HG02973 (cell line): Measurements from ENCODE around the gene HPX.
A peak's percentile ranks its signal among the peaks of the same experiment; 100 is the strongest.

Source experiments
- ATAC-seq: cut with Tn5 transposase; IDR thresholded peaks from one replicate; pipeline ENCODE4 v1.9.1; 2021; ENCODE audit warnings: moderate library complexity; ENCODE audit not compliant: unreplicated experiment

HPX gene

GRCh38 chr11:6468712-6469495 is 28.1 kb upstream of the HPX start:
- peak; percentile 68 for ATAC-seq

DNA sequence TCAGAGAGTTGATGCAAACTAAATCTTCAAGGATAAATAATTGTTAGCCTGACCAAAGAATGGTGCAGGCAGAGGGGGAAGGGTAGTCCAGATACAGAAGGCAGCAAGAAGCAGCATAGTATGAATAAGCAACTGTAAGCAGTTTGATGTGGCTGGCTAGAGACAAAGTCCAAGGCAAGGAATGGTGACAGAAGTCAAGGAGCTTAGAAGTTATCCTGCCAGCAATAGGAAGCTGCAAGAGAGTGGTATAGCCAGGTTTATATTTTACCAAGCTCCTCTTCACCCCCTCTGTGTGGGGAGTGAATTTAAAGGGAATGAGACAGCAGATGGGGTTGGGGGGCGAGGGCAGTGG is 18.3 kb upstream of the HPX start:
- no peak for ATAC-seq

DNA sequence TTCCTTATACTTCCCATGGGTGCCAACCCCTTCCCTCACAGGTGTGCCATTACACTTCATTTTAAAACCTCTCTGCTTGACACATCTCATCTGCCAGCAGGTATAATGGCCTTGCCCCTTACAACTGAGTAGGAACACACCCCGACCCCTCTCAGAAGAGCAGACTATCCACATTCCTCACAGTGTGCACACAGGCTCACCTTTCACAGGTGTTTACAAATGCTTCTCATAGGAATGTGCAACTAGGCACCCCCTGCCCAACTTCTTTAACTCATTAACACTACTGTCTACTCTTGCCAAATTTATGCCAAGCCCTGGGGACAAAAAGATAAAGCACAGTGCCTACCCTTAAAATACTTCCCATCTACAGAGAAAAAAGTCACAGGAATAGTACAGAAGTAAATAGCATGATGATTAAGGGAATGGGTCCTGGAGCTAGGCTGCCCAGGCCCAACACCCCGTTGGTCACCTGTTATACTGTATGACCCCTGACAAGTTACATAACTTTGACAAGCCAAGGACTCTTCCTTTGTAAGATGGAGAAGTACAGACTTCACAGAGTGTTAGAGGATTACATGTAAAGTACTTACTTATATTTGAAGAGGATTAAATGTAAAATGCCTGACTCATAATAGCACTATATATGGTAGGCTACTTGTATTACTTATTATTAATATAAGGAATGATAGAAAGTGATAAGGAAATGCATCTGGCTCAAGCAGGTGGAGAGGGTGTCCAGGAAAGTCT is 17.7 kb upstream of the HPX start:
- ATAC-seq, result no peak

DNA sequence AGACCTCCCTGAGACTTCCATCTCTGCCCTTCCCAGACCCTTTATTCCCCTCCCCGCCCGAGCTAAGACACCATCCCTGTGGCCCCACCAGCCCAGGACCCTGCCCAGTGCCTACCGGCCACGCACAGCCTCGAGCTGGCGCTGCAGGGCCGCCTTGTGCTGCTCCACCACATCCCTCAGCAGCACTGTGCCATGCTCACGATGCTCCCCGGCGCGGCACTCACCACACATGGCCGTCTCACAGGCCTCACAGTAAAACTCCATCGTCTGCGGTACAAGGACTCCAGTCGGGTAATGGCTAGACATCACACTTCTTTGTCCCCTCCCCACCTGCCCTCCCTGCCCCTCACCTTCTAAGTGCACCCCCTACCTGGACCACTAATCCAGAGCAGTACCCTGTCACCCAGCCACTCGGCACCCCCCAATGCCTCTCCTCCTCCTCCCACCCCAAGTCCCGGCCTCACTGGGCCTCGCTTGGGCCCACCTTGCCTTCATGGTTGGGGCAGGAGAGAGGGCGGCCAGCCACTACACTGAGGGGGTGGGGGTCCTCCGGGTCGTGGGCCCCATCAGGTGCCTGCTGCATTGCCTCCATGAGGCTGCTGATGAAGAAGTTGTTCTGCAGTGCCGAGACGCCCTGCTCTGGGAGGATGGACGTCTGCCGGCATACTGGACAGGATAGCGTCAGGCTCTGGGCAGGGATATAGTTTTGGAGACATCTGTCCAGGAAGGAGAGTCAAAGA is 17.0 kb upstream of the HPX start:
- no peak for ATAC-seq

DNA sequence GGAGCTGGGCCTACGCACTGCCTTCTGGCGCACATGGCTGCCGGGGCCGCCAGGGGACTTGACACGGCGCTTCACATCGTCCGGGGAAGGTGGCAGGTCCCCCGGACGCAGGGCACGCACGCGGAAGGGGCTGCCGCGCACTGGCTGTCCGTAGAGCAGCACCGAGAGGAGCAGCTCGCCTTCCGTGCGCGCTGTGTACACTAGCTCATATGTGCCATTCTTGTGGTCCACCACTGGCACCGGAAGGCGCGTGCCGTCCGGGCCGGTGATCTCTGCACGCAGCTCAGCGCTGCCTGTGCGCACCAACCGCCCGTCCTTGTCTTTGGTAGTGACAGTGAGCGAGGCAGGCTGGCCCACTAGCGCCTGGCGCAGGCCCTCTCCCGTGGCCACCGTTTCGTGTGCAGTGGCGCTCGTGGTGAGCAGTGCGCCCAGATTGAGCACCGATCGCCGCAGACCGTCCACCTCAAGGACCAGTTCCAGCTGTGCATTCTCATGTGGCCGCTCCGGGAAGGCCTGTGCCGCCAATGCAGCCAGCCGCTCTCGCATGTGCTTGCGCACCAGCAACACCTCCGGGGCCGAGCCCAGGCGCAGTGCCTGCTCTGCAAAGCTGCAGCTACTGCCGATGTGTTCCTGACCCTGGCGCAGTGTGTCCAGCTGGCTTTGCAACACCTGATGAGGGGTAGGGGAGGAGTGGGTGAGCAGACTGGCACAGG is 15.7 kb upstream of the HPX start:
- ATAC-seq, result no peak

- no peak for ATAC-seq
These were observed 14.3 kb upstream of the HPX start for GRCh38 chr11:6455070-6455469.

DNA sequence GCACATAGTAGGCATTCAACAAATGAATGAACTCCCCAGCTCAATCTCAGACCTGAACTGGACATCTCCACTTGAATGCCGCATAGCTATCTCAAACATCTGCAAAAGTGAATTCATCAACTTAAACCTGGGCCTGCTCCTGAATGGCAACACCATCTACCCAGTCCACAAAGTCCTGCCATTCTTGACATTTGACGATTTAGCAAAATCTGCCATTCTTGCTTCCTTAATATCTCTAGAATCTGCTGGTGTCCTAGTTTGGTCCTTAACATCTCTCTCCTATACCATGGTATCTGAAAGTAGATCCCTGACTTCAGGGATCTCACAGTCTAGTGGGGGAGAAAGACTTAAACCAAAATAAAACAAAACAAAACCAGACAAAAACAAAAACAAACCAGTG is 12.4 kb upstream of the HPX start:
- no peak for ATAC-seq

DNA sequence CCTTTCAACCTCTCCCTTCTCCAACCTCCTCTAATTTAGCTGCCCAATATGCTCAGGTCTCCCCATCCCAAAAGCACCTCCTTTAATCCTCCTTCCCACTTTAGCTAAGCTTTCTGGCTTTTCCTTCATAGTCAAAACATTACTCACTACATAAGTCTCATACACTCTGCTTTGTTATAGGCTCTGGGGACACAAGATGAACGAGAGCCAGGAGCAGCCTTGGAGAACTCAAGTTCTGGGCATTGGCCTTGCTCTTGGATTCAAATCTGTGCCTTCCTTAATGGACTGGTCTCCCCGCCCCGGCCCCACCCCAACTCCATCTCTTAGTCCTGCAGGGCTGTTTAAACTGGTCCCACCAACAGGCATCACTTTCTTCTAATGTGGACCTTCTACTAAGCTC is 11.4 kb upstream of the HPX start:
- no peak for ATAC-seq

DNA sequence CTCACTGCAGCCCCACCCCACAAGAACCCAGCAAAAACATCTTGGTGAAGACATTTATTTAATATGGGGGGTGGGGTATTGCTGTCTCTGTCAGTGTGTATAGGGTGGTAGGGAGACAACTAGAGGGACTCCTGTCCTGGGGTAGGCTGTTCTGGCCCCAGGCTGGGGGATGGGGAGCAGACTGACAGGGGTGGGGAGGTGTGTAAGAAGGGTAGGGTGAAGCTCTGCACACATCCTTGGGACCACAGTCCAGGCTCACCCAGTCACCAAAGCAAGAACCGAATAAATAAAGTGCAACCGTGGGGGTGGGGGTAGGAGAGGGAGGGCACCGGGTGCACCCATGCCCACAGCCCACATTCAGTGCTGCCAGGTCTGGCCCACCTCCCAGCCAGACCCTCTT is 7.8 kb upstream of the HPX start:
- ATAC-seq, result no peak

GRCh38 chr11:6443269-6444003 is 2.6 kb upstream of the HPX start:
- ATAC-seq, result peak; percentile 68

DNA sequence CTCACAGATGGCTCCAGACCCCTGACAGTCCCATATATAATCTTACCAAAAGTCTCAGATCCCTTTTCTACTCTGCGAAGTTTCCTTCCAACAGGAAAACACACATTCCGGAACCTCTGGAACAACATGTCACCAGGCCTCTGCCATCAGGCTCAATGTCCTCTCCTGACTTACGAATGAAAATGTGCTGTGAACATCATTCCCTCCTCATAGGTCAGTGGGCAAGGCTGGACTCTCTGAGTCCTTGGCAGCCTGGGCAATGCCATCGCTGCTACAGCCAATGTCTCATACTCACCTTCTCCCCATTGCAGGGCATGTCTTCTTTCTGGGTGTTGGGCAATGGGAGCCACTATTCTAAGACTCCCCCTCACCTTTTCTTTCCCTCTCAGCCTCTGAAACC is 1.7 kb upstream of the HPX start:
- ATAC-seq, result no peak

DNA sequence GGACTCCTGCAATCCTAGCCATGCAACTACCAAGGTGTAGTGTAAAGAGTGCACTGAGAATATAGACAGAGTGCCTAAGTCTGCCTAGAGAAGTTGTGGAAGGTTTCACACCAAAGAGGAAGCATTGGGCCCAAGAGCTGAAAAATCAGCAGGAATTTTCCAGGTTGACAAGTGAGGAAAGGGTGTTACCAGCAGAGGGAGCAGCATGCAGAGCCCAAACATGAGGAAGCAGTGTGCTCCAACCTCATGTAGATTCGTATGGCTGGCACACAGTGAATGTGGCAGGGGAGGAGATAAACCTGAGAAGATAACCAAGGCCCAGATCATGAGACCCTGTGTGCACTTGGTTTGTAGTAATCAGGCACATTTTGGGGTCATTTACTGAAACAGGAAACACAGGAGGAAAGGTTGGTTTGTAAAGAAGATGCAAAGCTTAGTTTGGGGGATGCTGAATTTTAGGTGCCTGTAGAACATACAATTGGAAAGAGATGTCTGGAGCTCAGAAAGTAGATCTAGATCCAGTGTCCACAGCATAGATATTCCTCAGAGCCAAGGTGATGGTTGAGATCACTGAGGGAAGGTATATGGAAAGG is 1.7 kb downstream of the HPX start:
- ATAC-seq, result no peak

DNA sequence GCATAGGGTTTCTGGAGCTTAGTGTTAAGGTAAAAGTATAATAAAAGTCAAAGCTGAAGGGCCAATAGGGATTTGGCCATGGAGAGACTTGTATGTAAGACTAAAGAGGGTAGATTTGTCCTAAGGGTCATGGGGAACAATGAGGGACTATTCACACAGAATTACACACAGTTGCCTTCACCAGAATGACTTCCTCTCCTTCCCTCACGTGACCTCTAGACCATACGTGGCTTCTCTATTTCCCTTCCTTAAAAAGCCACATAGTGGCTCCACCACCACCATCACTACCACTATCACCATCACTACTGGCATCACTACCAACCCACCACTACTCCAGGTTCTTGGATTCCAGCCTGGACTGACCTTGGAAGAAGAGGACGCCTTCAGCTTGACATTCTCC is 2.8 kb downstream of the HPX start:
- no peak for ATAC-seq

DNA sequence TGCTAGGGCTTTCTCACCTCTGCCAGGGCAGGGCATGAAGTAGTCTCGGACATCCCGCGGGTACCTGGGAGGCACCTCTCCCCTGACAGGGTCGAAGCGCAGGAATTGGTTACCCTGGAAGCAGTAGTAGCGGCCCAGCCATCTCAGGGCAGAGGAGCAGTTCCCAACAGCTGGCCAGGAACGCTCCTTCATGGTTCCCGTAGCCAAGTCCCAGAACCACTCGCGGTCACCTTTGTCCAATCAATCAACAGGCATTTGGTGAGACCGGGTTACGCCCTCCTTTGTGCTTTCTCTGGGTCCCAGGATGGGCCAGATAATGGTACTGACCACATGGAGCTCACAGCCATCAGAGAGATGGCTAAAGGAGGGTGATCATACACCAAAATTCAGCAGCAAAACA is 3.4 kb downstream of the HPX start:
- no peak for ATAC-seq

DNA sequence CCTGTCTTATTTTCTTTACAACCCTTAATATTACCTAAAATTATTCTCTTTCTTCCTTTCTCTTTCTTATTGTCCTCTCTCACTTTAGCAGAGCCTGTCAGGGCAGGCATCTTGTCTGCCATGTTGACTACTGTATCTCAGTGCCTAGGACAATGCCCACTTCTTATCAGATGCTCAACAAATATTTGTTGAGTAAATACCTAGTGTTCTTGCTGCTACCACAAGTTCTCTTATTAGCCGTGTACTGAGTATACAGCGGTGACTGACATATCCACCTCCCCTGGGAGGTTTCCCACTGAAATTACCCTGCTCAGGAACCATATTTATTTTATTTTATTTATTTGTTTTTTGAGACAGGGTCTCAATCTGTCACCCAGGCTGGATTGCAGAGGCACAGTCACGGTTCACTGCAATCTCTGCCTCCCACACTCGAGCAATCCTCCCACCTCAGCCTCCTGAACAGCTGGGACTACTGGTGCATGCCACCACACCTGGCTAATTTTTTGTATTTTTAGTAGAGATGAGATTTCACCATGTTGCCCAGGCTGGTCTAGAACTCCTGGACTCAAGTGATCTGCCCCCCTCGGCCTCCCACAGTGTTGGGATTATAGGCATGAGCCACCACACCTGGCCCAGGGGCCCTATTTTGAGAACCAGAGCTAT is 6.7 kb downstream of the HPX start:
- ATAC-seq, result no peak

DNA sequence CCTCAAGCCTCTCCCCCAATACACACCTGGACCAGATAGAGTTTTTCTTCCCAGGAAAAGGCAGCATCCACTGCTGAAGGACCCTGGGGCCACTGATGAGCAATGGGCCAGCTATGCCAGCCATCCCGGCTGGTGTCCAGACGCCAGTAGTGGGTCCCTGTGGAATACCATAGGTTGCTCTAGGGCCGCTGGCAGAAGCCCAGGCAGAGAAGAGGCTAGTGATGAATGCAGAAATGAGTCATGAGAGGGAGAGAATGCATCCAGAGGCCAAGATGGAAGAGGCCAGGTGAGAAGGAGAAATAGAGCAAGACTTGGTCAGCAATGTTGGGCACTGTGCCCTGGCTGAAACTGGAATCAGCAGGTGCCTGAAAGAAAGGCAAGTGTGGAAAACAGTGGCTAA is 8.9 kb downstream of the HPX start:
- no peak for ATAC-seq

- ATAC-seq, result no peak
These were observed 13.3 kb downstream of the HPX start for GRCh38 chr11:6427516-6427915.

GRCh38 chr11:6420677-6421076 is 20.1 kb downstream of the HPX start:
- no peak for ATAC-seq

DNA sequence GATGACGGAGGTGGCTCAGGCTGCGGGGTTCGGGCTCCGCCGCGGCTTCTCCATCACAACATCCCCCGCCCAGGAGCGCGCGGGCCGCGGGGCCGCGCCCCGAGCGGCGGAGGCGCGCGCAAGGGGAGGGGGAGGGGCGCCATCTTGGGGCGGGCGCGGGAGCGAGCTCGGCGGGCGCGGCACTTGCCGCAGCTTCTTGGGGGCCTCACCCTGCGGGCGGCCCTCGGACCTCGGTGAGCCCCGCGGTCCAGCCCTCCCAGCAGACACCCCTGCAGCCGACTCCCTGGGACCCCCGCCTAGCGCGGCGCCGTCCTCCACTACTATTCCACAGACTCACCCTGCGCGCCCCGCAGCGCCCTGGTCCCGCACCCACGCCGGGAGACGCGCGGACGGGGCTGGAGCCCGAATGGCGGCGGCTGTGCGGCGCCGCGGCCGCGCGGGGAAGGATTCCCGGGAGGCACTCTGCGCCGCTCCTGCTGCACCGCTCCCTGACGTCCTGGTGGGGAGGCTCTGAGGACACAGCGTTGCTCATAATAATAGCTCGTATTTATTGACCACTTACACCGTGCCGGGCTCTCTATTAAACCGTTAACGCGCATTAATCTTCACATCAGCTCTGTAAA is 21.7 kb downstream of the HPX start, which contains the start of gene APBB1:
TSS of gene APBB1 (minus strand) at position 86 of the 623 bp plus-strand sequence. CDS start 7,747 bp downstream, outside the sequence.
- peak; percentile 73 for ATAC-seq
